Lung (tissue), 12 donors: ENCODE results near the gene DERA. TPM values are rescaled to one million over a fixed set of nuclear protein-coding genes. Genes with fewer than 3 reads are reported as not detected.
A peak's percentile ranks its signal among the peaks of the same experiment; 100 is the strongest.

ENCODE experiments used
- ATAC-seq: fragments of 200-7000 bp; cut with Tn5 transposase; one replicate; pipeline ENCODE4 v1.9.1; 2020; ENCODE audit warnings: moderate number of reproducible peaks; ENCODE audit not compliant: insufficient read depth, low FRiP score
- DNase-seq, 3 donors: peaks; one replicate each; pipeline ENCODE4 v3.0.0-alpha.2; 2013 to 2017
- H3K27ac ChIP-seq, 2 donors: one replicate each; pipeline ENCODE4 v1.5.1; 2013; ENCODE audit warnings: mild to moderate bottlenecking in 2 of 2, moderate library complexity in 2 of 2, control low read depth in 1 of 2, inconsistent platforms in 1 of 2, low read depth in 1 of 2, low read length in 1 of 2
- H3K27me3 ChIP-seq, 3 donors: one replicate each; pipeline ENCODE4 v1.5.1; 2013; ENCODE audit warnings: low read length in 2 of 3; ENCODE audit not compliant: control insufficient read depth in 3 of 3, insufficient read depth in 3 of 3
- H3K36me3 ChIP-seq, 4 donors: one replicate each; pipeline ENCODE4 v1.5.1; 2013; ENCODE audit warnings: low read length in 4 of 4, mild to moderate bottlenecking in 1 of 4, moderate library complexity in 1 of 4; ENCODE audit not compliant: control insufficient read depth in 4 of 4, insufficient read depth in 4 of 4
- H3K4me1 ChIP-seq, 5 donors: one replicate each; pipeline ENCODE4 v1.5.1; 2013; ENCODE audit warnings: low read length in 5 of 5, mild to moderate bottlenecking in 2 of 5, moderate library complexity in 1 of 5; ENCODE audit not compliant: control insufficient read depth in 5 of 5, insufficient read depth in 5 of 5
- H3K4me3 ChIP-seq: one replicate; pipeline ENCODE4 v1.5.1; 2013; ENCODE audit warnings: mild to moderate bottlenecking, control low read depth, moderate library complexity
- H3K9ac ChIP-seq, 2 donors: one replicate each; pipeline ENCODE4 v1.5.1; 2013; ENCODE audit warnings: low read length in 2 of 2, control low read depth in 1 of 2; ENCODE audit not compliant: insufficient read depth in 1 of 2
- H3K9me3 ChIP-seq, 4 donors: one replicate each; pipeline ENCODE4 v1.5.1; 2013; ENCODE audit warnings: low read length in 3 of 4, mild to moderate bottlenecking in 1 of 4, moderate library complexity in 1 of 4; ENCODE audit not compliant: control insufficient read depth in 4 of 4, insufficient read depth in 3 of 4
- WGBS, 2 donors: extraction: QIAGEN DNeasy Blood & Tissue Kit; methylation state at CpG; one replicate each; pipeline ENCODE4 v1.1.7; 2013; 5-methylcytosine and 5-hydroxymethylcytosine counted together
- polyA plus RNA-seq, 2 donors: library from polyadenylated mRNA; stranded (reverse); fragments of 200-250 nt; gene quantifications; one replicate each; pipeline ENCODE4 v1.2.1, GENCODE V29; 2013
- total RNA-seq, 2 donors: library from RNA; depleted of rRNA in 1 of 2; stranded (reverse); fragments of >200 nt in 1 of 2; gene quantifications; one replicate each; pipeline ENCODE4 v1.2.1, GENCODE V29; 2014 to 2021
- TF ChIP-seq, protein P1 (sequence below): IDR thresholded peaks from 2 replicates; pipeline ENCODE4 v1.5.1; 2012; ENCODE audit warnings: mild to moderate bottlenecking; ENCODE audit errors: control extremely low read depth, extremely low read depth
- donor health status: control.
- donor health status: control.
- donor health status: Bipolar disorder and iron deficiency.
- donor health status: healthy.
- donor health status: DM: yes; HTN: yes; CAD: no.

DERA gene
- total and polyA plus RNA-seq, 4 donors, result 31.0 to 44.2 (median 34.8) TPM

GRCh38 chr12:16074894-16075293 lies 163.8 kb downstream of the DERA start:
- 74 to 85% methylated on average over 2 of the region's 2 CpGs for WGBS, 2 donors

GRCh38 chr12:16075887-16076286 lies 164.8 kb downstream of the DERA start:
- H3K36me3 ChIP-seq, result no peaks in the 10 kb centered on the region
- H3K9ac ChIP-seq, result no peak overlapping the region
- no peak overlapping the region for H3K4me3 ChIP-seq
- WGBS, 2 donors, result 75 to 82% methylated on average over 1 of the region's 1 CpG
- H3K27ac ChIP-seq, result no peak overlapping the region
- DNase-seq (no peak), ATAC-seq (no peak)
- H3K9me3 ChIP-seq, result no peaks in the 10 kb centered on the region
- no peaks in the 10 kb centered on the region for H3K27me3 ChIP-seq
- H3K4me1 ChIP-seq, result no peaks in the 10 kb centered on the region
- TF ChIP-seq, protein P1, sequence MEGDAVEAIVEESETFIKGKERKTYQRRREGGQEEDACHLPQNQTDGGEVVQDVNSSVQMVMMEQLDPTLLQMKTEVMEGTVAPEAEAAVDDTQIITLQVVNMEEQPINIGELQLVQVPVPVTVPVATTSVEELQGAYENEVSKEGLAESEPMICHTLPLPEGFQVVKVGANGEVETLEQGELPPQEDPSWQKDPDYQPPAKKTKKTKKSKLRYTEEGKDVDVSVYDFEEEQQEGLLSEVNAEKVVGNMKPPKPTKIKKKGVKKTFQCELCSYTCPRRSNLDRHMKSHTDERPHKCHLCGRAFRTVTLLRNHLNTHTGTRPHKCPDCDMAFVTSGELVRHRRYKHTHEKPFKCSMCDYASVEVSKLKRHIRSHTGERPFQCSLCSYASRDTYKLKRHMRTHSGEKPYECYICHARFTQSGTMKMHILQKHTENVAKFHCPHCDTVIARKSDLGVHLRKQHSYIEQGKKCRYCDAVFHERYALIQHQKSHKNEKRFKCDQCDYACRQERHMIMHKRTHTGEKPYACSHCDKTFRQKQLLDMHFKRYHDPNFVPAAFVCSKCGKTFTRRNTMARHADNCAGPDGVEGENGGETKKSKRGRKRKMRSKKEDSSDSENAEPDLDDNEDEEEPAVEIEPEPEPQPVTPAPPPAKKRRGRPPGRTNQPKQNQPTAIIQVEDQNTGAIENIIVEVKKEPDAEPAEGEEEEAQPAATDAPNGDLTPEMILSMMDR, result no peak

More at GRCh38 chr12:16074894-16075293, 163.8 kb downstream of the DERA start:
- no peak for DNase-seq
- ATAC-seq, result no peak
- no peaks in the 10 kb centered on the region for H3K9me3 ChIP-seq
- H3K36me3 ChIP-seq, result no peaks in the 10 kb centered on the region
- no peak overlapping the region for H3K27ac ChIP-seq
- TF ChIP-seq, protein P1, result no peak
- H3K9ac ChIP-seq, result no peak overlapping the region
- H3K4me3 ChIP-seq, result no peak overlapping the region
- no peaks in the 10 kb centered on the region for H3K27me3 ChIP-seq
- H3K4me1 ChIP-seq, result no peaks in the 10 kb centered on the region

DNA sequence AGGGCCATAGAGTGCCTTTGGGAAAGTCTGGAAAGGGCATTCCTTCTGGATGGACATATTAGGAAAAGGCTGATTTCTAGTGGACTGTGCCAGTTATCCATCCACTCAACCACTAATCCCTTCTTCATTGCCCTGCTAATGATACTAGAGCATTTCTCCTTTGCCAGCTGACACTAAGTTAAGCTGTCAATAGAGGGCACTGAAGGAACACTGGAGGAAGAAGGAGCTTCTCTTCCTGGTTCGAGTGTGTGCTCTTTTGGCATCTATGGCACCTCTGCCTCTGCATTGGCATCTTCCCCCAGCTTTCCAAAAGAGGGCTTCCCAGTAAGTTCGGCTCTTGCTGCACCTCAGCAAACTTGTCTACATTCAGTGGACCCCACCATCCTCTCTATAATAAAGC lies 165.4 kb downstream of the DERA start:
- TF ChIP-seq, protein P1, result no peak
- Histone ChIP-seq H3K9ac (no peak overlapping the region), H3K4me1 (no peaks in the 10 kb centered on the region), H3K4me3 (no peak overlapping the region), H3K36me3 (no peaks in the 10 kb centered on the region), H3K9me3 (no peaks in the 10 kb centered on the region), H3K27me3 (no peaks in the 10 kb centered on the region), H3K27ac (no peak overlapping the region)
- DNase-seq, result peak in 1 of 3 donors; percentile 29
- no peak for ATAC-seq
- WGBS, 2 donors, result 47 to 48% methylated on average over 2 of the region's 2 CpGs

- no peak overlapping the region for H3K4me3 ChIP-seq
- TF ChIP-seq, protein P1, result no peak
- no peak overlapping the region for H3K9ac ChIP-seq
- no peaks in the 10 kb centered on the region for H3K4me1 ChIP-seq
- ATAC-seq (no peak), DNase-seq (no peak)
- no peak overlapping the region for H3K27ac ChIP-seq
- no peaks in the 10 kb centered on the region for H3K27me3 ChIP-seq
- no peaks in the 10 kb centered on the region for H3K36me3 ChIP-seq
- WGBS, 2 donors, result 87 to 93% methylated on average over 1 of the region's 1 CpG
- no peaks in the 10 kb centered on the region for H3K9me3 ChIP-seq
These were observed 165.9 kb downstream of the DERA start for GRCh38 chr12:16076970-16077522.
